Measurements from ENCODE around the gene DRC3.
A peak's percentile ranks its signal among the peaks of the same experiment; 100 is the strongest.

The DRC3 gene

DNA sequence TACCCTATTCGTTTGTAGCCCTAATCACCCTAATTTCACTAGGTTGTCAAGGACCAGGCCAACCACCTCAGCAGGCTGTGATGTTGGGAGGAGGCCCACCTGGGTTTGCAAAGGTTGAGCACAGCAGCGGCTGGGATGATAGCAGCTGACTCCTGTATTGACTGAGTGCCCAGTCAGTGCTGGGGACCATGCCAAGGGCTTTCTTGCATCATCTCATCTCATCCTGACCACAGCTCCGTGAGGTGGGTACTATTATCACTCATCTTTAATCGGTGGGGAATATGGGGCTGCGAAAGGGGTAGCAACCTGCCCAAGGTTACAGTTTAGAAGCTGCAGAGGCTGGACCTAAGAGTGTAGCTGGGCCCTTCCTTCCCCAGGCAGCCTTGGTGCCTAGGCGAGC, 54.6 kb downstream of the DRC3 start:
- DNase-seq, result no peak

DNA sequence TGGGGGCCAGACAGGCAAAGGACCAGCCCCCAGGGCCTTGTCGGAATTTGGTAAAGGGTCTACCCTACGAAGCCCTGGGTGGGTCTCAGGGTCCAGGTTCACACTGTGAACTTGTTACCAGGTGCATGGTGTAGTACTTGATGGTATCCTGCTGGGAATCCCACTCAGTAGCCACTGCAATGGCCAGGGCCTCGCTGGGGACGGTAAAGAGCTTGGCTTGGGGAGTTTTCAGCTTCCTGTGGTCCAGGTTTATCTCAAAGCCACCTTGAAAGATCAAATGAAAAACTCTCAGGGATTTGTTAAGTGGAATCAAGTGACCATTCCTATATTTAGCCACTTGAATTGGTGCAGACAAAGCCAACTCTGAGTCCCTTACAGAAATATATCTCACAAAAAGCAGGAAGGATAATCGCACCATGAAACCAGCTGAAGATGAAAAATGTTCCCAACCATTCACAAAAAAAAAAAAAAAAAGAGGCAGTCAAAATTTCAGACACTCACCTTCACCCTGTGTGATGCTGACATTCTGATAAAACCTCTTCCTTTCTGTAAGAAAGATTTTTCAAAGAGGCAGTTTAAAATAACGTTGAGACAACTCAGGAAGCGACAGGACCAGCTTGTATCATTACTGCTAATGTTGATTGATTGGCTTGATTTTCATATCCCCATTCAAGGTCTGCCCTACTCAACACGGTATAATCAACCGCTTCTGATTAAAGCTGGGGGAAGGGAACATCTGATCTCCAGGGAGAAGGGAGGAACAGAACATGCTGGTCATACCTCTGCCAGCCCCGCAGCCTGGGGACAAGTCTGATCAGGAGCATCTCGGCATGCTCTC, 55.7 kb downstream of the DRC3 start:
- peak; percentile 55 for DNase-seq

DNA sequence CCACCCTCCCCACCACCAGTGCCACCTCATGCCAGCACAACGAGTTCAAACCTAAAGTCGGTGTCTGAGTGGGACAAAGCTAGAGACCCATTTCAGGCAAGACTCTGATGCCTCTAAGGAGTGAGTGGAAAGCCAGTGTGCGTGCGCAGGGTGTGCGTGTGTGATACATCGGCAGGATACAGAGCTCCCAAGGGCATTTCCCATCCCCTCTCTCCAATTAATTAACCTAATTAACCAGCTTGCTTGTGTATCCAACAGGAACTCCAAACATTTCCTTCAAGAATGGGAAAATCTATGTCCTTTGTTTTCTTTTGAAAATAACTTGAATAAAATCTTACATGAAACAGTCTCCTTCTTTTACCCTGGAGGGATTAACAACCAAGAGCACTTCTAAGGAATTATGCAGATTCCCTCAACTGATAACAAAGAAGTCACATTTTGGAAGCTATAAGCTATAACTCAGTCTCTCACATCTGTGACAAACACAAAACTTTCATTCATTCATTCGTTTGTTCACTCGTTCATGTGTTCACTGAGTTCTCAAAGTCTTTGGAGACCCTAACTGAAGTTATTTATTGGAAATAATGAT, 56.4 kb downstream of the DRC3 start:
- no peak for DNase-seq

DNA sequence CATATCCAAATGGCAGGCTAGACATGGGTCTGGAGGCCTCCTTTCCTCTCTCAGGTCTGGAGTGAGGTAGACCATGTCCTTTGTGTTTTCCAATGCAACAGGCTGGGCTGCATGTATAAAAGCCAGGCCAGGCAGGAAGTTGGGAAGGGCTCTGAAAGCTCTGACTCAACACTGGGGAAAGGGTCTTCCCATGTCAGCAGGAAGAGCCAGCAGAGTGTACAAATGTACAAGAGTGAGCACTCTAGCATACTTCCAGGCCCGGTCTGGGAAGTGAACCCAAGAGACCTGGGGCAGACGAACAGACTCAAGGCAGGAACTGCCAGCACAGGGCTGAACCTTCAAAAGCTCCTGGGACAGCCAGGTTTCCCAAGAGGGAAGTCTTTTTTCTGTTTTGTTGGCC, 59.3 kb downstream of the DRC3 start:
- DNase-seq, result no peak

DNA sequence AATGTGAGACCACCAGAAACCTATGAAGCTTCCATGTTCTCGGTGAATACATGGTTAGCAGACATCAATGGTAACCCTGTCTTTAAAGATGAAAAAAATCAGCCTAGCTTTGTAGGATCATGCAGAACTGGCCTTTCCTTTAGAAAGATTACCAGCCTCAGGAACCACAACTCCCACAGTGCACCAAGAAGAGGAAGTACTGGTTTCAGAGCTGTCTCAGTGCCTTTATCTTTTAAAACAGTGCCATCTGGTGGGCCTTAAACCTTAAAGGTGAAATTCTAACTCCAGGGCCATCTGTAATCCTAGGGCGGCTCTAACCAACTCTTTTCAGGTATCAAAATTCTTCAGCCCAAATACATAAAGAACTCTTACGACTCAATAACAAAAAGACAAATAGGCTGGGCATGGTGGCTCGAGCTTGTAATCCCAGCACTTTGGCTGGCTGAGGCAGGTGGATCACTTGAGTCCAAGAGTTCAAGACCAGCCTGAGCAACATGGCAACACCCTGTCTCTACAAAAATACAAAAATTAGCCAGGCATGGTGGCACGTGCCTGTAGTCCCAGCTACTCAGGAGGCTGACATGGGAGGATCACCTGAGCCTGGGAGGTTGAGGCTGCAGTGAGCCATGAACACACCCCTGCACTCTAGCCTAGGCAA, 60.9 kb downstream of the DRC3 start:
- DNase-seq, result peak; percentile 95

DNA sequence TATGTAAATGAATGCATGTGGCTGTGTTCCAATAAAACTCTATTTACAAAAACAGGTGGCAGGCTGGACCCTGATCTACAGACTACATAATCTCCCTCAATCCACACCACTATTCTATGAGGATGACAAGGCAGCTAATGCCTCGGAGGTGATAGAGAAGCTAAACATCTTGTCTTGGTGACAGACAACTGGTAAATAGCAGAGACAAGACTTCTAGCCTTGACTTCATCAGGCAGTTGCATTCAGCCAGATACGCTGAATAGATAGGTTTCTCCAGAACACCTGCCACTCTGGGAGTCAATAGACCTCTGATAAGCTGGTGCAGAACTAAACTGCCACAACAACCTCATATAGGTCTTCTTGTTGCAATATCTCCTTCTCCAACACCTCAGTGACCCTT, 63.0 kb downstream of the DRC3 start:
- DNase-seq, result no peak

DNA sequence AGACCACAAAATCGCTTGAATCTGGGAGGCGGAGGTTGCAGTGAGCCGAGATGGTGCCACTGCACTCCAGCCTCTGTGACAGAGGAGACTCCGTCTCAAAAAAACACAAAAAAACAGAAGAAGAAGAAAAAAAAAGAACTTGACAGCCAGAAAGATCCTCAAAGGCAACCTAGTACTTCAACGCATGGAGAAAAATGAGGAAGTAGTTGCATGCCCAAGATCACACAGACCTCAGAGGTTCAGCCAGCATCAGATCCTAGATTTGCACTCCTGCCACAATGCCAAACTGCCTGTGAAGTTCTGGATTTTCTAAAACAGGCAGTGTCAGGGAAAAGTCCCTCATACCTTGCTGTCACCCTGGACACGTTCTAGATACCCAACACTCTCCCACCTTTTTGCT, 64.8 kb downstream of the DRC3 start:
- DNase-seq, result no peak

DNA sequence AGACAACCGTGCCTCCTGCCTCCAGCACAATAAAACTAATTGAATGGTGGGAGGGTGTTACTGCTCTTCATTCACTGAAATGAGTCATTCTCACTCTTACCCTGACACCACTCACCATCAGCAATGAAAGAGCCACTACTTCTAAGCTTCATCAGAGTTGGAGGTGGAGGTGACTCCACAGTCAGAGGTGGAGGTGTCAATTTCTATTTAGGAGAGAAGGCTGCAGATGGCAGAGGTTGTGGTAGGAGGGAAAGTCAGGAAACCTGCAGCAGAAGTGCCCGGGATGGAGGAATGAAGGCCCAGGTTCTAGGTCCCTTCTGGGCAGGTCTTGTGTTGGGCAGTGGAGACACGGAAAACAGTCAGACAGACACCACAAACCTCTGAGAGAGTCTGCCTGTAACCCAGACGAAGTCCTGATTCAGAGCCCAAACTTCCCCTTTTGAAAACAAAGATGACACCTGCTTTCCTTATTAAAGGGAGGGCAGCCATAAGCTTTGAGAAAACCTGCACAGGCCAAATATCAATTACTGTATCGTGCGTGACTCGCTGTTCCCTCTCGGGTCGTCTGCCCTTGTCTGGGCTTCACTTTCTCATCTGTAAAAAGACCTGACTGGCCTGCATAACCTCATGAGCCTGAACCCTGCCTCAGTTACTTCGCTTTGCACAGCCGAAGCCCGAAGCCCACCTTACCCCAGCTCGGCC, 65.6 kb downstream of the DRC3 start:
- DNase-seq, result no peak

DNA sequence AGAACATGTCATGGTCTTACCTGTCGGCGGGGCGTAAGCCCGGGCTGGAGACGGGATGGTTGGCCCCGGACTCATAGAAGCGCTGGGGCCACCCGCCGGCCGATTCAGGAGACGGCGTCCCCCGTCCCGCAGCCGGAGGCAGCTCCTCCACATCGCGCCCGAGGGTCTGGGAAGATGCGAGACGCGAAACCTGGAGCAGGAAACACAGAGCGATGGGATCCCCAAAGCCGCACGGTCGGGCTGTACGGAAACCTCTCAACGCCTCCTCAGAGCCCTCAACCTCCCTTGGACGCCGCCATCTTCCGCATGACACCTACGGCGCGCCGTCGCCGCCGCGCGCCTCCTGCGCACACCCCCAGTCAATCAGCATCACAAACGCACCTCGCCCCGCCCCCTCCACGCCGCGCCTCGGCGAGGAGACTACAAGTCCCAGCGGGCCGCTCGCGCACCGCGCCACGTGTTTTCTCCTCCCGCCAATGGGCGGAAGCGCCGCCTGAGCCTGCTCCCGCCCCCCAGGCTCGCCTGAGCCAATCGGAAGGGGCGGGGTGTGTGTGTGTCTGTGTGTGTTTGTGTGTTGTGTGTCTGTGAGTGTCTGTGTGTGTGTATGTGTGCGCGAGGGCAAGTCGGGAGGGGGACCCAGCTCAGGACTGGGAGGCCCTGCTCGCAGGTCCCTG, 66.3 kb downstream of the DRC3 start, which contains the start of the genes ATPAF2 and GID4:
TSS of gene ATPAF2 (minus strand) at position 308 of the 674 bp plus-strand sequence. CDS start at position 153, 155 bp downstream.
TSS of gene GID4 (plus strand) at position 548 of the 674 bp plus-strand sequence. CDS start at position 605, 57 bp downstream.
- DNase-seq, result peak; percentile 98

DNA sequence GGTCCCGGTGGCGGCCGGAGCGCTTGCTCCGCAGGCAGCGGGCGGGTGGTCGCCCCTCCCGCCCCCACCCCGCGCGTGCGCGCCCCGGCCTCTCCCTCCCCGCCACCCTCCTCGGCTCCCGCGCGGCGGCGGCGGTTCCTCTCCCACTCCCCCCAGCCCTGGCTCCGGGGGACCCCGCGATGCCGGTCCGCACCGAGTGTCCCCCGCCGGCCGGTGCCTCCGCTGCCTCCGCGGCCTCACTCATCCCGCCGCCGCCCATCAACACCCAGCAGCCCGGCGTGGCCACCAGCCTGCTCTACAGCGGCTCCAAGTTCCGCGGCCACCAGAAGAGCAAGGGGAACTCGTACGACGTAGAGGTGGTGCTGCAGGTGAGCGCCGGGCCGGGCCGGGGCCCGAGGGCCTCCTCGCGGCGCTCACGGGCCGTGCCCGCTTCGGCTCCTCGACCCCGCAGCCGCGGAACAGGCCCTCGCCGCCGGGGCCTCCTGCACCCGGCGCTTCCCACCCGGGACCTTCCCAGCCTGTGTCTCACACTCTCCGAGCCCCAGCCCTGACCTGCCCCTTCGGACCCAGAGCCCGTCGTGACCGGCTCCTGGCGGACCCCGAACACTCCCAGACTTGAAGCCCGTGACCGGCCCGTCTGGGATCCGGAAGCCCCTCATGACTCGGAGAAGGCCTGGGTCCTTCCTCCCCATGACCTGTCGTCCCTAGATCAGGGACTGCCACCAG, 67.0 kb downstream of the DRC3 start:
- DNase-seq, result peak; percentile 32

DNA sequence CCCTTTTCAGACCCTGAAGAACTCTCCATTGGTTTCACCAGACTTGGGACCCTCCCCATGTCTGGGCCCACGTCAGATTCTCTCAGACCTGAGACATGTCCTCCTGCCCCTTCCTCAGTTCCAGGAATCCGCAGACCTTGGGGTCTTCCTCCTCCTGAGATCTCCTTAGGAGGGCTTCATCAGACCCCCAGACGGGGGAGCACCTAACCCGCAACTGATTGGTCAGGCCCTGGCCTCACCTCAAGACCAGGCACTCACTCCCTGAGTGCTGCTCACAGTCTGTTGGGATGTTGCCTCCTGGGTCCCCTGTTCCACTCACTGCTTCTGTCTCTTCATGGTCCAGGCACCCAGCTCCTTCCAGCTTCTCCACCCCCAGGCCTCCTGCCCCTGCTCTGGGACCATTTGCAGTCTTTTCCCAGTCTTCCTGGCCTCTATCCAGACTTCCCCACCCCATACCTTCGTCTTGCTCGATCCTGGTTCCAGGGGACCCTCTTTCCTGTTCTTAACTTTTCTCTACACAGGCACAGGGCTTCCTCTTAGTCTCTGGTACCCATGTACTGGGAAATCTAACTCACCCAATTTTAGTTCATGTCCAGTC, 67.7 kb downstream of the DRC3 start:
- DNase-seq, result no peak

DNA sequence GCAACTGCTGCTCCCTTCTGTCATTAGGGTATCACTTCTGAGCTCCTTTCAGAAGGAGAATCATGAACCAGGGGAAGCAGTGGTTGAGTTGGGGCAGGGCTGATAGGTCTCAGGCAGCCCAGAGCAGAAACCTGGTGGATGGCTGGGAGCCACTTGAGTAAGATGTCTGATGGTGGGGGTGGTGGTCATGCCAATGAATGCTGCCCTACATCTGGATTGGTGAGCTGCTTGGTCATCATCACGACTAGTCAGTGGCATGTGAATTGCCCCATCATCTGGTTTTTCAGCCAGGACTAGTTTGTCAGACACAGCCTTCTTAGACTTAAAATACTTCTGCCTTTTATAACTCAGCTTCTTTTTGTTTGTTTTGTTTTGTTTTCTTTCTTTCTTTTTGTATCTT, 69.1 kb downstream of the DRC3 start:
- DNase-seq, result no peak

DNA sequence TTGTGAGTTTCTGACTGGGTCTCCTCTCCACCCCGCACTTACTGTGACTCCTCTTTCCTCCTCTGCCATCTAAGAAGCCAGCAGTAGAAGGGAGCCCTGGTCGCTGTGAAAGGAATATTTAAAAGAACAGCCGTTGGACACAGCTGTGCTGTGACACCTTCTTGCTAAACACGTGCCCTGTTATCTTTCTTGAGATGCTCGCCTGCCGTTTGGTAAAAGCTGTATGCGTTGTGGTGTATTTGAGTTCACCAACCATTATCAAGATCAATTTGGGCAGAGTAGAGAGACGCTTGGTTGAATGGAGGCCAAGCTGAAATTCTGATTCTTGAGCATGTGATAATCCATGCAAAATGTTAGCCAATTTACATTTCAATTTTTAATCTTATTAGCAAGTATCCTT, 70.3 kb downstream of the DRC3 start:
- no peak for DNase-seq

DNA sequence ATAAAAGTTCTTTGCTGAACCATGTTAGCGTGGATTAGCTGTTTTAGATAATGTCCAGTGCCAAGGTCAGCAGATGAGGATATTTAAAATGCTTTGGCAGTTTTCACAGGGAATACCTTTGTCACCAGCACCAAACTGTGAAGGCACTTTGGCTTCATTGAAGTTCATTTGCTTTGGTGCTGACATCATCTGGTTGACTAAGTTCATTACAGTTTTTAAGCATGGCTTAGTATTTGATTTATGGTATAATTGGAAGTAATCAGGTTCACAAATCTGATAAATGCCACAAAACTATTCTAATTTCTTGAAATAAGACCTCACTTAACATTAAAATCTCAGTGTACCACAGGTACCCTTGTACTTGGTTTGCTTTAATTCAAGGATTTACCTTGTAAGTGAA, 70.8 kb downstream of the DRC3 start:
- peak; percentile 20 for DNase-seq

DNA sequence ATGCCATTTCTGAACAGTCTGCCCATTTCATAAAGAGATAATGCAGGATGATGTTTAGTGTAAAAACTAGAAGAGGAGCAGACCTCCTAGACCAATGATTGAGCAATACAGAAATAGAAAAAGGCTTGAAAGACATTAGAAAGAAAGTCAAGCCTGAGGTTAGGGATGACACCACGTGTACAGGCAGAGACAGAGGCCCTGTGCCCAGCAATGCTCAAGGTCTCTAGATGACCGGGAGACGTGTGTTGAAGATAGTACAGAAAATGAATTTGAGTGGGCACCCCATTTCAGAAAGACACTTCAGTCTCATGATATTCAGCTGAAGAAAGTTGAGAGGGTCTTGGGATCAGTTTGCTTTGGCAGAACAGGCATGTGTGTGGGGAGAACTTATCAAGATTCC, 71.9 kb downstream of the DRC3 start:
- DNase-seq, result no peak

DNA sequence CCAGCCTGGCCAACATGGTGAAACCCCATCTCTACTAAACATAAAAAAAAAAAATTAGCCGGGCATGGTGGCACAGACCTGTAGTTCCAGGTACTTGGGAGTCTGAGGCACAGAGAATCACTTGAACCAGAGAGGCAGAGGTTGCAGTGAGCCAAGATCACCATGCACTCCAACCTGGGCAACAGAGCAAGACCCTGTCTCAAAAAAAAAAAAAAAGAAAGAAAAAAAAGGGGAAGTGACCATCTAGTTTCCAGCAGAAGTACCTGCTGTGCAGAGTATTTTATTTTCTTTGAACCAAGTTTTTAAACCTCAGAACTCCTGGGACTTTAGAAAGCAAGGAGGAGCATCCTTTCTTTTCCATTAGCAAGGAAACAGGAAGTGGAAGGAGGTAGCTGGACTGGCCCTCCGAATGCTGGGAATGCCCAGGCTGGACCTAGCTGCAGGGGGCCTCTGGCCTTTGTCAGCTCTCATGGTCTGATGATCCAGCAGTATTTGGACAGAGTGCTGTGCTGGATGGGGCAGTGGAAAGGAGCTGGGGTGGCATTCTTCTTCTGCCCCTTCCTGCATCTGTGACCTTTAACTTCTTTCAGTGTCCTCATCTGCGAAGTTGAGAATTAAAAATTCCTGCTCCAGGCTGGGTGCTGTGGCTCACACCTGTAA, 73.2 kb downstream of the DRC3 start:
- no peak for DNase-seq

DNA sequence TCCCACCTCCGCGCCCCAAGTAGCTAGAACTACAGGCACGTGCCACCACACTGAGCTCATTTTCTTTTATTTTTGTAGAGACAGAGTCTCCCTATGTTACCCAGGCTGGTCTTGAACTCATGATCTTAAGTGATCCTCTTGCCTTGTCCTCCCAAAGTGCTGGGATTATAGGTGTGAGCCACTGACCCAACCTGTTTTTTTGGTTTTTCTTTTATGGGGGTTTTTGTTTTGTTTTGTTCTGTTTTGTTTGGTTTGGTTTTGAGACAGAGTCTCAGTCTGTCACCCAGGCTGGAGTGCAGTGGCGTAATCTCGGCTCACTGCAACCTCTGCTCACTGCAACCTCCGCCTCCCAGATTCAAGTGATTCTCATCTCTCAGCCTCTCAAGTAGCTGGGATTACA, 82.9 kb downstream of the DRC3 start:
- DNase-seq, result no peak

DNA sequence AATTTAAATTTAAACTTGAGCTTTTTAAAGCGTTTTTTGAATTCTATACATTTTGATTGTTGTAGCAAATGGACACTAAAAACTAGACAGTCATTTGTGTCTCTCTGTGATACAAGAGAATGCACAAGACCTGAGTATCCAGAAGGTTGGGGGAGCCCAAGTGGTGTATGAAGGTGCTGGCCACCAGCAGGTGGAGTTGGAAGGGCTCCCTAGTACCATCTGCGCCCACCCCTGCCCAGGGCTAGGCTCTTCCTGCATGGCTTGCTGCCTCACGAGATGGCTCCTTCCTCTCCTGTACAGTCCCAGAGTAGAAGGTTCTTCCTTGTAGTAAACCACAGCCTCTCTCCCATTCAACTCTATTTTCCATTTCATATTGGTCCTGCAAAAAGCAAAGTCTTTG, 83.6 kb downstream of the DRC3 start:
- DNase-seq, result no peak

DNA sequence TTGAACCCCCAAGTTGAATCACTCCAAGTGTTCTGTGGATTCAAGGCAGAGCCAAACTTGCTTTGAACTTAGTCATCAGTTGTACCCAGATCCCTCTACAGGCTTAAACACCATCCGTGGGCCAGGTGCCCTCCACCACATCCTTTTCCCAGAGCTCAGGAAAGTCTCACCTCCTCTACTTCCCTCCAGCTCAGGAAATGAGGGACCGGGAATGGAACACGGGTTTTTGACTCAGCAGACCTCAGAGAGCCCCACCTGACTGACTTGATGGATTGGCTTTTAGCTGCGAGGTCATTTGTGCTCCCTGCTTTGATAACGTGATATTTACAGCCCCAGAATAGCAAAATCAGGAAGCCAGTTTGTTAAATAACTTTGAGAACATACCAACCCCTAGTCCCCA, 86.6 kb downstream of the DRC3 start:
- DNase-seq, result no peak

DNA sequence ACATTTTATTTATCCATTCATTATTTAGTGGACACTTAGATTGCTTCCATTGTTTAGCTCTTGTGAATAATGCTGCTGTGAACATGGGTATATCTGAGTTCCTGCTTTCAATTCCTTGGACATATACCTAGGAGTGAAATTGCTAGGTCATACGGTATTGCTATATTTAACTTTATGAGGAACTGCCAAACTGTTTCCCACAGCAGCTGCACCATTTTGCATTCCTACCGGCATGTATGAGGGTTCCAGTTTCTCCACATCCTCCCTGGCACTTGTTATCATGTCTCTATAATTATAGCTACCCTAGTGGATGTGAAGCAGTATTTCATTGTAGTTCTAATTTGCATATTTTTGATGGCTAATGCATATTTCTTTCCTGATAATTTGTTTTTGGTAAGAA, 91.4 kb downstream of the DRC3 start:
- no peak for DNase-seq

DNA sequence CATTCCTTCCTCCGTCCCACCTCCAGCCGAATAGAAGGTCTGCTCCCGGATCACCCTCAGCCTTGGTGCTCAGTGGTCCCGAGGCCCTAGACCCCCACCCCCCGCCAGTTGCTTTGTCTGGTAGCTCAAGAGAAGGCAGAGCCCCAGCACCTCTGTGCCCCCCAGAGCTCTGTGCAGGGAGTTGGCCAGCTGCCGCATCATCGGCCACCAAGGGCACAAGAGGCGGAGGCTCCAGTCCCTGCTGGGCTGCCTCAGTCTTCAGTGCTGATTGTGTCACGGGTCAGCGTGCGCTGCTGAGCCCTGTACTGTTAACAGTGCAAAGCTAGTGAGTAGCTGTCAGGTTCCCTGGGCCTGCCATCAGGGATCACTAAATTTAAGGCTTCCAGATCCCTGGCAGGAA, 92.9 kb downstream of the DRC3 start:
- DNase-seq, result no peak
